Suprapubic skin (tissue), 4 donors: ENCODE data around the gene PCDH15.

Experiments
- EP300 ChIP-seq: sonication (generic); formaldehyde crosslinking; IDR thresholded peaks from one replicate; pipeline ENCODE4 v1.6.1; 2017; ENCODE audit warnings: antibody characterized with exemption
- POLR2A ChIP-seq, 2 donors: fragments of 450-650 bp; IDR thresholded peaks; one replicate each; pipeline ENCODE4 v1.6.1; 2017; ENCODE audit warnings: antibody characterized with exemption in 2 of 2, mild to moderate bottlenecking in 2 of 2, moderate library complexity in 2 of 2
- POLR2AphosphoS5 ChIP-seq, 3 donors: sonication (generic); formaldehyde crosslinking; IDR thresholded peaks; one replicate each; pipeline ENCODE4 v1.6.1; 2017; ENCODE audit warnings: antibody characterized with exemption in 3 of 3
- TF ChIP-seq, protein P1 (sequence below), 2 donors: fragments of 200-600 bp in 1 of 2; fragments of 450-650 bp in 1 of 2; sonication (generic) in 1 of 2; IDR thresholded peaks; one replicate each; pipeline ENCODE4 v1.5.1; 2016 to 2019; ENCODE audit warnings: antibody characterized with exemption in 2 of 2, mild to moderate bottlenecking in 1 of 2, moderate library complexity in 1 of 2

DNA sequence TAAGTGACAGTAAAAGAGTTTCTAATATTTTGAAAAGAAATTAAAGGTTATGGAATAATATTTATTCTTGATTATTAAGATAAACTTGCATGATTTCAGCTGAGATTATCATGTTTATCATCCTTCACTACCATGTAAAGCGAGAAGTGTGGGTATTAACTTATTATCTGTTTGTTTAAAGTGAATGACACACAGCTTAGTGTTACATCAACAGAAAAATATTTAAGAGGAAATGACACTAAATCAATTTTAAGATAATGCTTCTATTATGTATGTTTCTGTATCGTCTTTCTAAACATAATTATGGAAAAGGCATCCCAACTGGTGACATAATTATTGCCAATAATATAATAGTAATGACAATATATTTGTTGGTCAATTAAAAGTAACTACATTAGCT lies 213.1 kb downstream of the PCDH15 start:
- TF ChIP-seq, protein P1, sequence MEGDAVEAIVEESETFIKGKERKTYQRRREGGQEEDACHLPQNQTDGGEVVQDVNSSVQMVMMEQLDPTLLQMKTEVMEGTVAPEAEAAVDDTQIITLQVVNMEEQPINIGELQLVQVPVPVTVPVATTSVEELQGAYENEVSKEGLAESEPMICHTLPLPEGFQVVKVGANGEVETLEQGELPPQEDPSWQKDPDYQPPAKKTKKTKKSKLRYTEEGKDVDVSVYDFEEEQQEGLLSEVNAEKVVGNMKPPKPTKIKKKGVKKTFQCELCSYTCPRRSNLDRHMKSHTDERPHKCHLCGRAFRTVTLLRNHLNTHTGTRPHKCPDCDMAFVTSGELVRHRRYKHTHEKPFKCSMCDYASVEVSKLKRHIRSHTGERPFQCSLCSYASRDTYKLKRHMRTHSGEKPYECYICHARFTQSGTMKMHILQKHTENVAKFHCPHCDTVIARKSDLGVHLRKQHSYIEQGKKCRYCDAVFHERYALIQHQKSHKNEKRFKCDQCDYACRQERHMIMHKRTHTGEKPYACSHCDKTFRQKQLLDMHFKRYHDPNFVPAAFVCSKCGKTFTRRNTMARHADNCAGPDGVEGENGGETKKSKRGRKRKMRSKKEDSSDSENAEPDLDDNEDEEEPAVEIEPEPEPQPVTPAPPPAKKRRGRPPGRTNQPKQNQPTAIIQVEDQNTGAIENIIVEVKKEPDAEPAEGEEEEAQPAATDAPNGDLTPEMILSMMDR (IDR thresholded peaks at IDR 0.05), result no peak
- TF ChIP-seq POLR2AphosphoS5 (IDR thresholded peaks at IDR 0.05) (no peak), POLR2A (IDR thresholded peaks at IDR 0.05) (no peak), EP300 (no peak)
